ENCODE measurements around the gene MAP2K6.

GRCh38 chr17:69500911-69501429 is 86.5 kb downstream of the MAP2K6 start:
- TF ChIP-seq POLR2A (IDR thresholded peaks at IDR 0.05) (no peak), CTCF (IDR thresholded peaks at IDR 0.05) (no peak)
